GM12874 (cell line): ENCODE results near the gene ALPK3.

Source experiments
- CTCF ChIP-seq: IDR thresholded peaks from 2 replicates; pipeline ENCODE4 v1.5.1; 2011; ENCODE audit warnings: low read depth, mild to moderate bottlenecking, control low read depth, low read length, moderate library complexity; ENCODE audit not compliant: insufficient read depth

Gene ALPK3

DNA sequence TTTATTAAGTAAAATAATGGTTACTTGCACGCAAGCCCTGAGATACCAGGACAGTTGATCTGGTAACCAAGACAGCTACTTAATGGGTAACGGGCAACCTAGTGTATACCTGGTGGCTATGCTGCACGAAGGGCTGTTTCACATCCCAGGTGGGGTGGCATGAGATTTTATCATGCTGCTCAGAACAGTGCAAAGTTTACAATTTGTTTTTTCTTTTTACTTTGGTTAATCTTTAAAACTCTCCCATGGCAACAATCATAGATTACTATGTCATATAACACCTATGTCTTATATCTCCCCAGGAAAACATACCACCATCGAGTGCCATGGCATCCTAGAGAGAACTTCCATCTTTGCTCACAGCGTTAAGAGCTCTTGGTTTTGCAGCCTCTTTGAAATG lies 35.1 kb downstream of the ALPK3 start:
- no peak for TF ChIP-seq CTCF

DNA sequence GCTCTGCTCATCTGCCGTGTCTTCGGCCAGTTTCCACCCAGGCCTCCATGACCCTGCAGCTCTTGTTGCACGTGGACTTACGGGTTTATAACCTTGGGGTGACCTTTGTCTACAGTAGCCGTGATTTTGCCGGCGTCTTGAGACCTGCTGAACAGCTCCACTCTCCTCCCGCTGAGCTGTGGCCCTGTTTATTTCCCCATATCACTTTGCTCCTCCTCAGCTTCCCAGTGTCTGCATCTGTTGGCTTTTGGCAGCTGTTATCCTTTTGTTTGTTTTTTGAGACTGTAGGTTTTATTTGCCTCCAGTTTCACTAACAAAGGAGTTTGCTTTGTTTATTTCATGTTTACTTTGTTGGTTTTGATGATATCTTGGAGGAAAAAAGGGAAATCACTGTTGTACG lies 38.0 kb downstream of the ALPK3 start:
- no peak for TF ChIP-seq CTCF

DNA sequence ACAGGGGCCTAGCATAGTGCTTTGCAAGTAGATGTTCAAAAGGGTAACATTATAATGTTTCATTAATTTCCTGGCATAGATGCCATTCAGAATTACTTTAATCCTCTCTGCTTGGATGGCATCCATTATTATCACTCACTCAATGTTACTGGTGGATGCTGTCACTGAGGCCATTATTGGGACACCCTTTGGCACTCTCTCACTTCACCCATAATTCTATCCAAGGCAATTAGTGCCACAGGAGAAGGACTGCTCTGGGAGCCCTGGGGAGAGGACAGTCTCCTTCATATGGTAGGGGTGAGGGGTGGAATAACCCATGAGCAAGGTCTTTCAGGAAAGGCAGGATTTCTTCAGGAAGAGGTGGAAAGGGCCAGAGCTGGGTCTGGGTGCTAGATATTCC lies 38.6 kb downstream of the ALPK3 start:
- no peak for TF ChIP-seq CTCF

DNA sequence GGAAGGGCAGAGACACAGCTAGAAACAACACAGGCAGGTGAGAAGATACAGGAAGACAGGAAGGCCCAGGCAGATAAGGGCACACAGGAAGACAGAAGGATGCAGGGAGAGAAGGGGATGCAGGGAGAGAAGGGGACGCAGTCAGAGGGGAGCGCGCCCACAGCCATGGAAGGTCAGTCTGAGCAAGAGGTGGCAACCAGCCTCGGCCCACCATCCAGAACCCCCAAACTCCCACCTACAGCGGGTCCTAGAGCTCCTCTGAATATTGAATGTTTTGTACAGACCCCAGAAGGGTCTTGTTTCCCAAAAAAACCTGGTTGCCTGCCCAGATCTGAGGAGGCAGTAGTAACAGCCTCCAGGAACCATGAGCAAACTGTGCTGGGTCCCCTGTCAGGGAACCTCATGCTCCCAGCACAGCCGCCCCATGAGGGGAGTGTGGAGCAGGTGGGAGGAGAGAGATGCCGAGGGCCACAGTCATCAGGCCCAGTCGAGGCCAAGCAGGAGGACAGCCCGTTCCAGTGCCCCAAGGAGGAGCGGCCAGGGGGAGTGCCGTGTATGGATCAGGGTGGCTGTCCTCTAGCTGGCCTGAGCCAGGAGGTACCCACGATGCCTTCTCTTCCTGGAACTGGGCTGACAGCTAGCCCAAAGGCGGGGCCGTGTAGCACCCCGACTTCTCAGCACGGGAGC lies 39.7 kb downstream of the ALPK3 start:
- no peak for TF ChIP-seq CTCF

GRCh38 chr15:84857418-84858004 lies 40.4 kb downstream of the ALPK3 start:
- no peak for TF ChIP-seq CTCF

- no peak for TF ChIP-seq CTCF
These were observed 41.1 kb downstream of the ALPK3 start for GRCh38 chr15:84858231-84858630.

DNA sequence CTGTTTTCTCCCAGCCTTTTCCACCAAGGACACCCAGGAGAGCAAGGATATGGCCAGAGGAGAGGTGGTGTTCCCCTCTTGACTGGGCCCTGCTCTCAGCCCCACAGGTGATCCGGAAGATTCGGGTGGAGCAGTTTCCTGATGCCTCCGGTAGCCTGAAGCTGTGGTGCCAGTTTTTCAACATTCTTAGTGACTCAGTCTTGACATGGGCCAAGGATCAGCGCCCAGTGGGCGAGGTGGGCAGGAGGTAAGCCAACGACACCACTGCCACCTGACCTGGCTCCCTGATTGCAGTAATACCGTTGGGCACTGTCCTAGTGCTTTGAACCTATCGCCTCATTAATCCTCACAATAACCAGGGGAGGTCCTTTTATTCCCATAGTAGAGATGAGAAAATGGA lies 42.0 kb downstream of the ALPK3 start:
- TF ChIP-seq CTCF = no peak
